ENCODE results near the gene STAT3. TPM values are rescaled to one million over a fixed set of nuclear protein-coding genes. Genes with fewer than 3 reads are reported as not detected.

The STAT3 gene
- total and polyA plus RNA-seq, 9 of the 15 experiments (the other 6 are each of a cell fraction or from before 2014, with no cell fraction given): 90.0 to 179 (median 114) TPM

DNA sequence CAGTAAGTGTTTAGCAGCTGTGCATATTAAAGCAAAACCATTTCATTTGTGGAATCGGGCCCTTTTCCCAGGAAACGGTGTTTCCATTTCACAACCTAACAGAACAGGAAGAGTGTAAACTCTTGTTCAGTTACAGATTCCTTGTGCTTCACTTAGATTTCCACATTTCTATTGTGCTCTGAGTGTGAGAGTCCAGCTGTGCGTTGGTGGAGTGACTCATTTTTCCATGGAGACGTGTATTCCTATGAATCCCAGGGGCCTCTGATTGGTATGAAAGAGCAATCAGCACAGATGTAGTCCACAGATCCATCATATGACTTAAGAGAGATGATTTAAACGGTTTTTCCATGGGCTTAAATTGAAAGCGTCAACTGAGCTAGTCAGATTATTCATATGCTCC, 48.1 kb upstream of the STAT3 start:
- CTCF ChIA-PET (ENCODE audit: low intra/inter-chr PET ratio): no interaction called here
- Histone ChIP-seq H3K9me1 (ENCODE audit: control insufficient read depth, insufficient read depth, low read length) (no peaks in the 10 kb centered on the region), H3K79me2 (ENCODE audit: control insufficient read depth, insufficient read depth, low read length) (no peaks in the 10 kb centered on the region), H3K9ac (ENCODE audit: insufficient read depth in 1 of 2, low read depth in 2 of 2, low read length in 2 of 2) (no peak overlapping the region), H3K27me3 (ENCODE audit: control insufficient read depth in 2 of 2, insufficient read depth in 2 of 2, low read length in 2 of 2) (no peaks in the 10 kb centered on the region), H3K9me3 (replicated peaks; ENCODE audit: control insufficient read depth, insufficient read depth, low read depth, low read length) (no peaks in the 10 kb centered on the region), H3K4me2 (ENCODE audit: insufficient read depth, low read length) (no peak overlapping the region), H2AFZ (ENCODE audit: low read depth, low read length) (peak overlapping the region; percentile 44), H3K36me3 (ENCODE audit: control insufficient read depth, insufficient read depth, low read length) (no peaks in the 10 kb centered on the region), H3K4me3 (no peak overlapping the region), H4K20me1 (replicated peaks; ENCODE audit: control insufficient read depth, insufficient read depth, low read length) (no peaks in the 10 kb centered on the region), H3K27ac (ENCODE audit: extremely low read depth, low read depth, low read length) (no peak overlapping the region), H3K4me1 (replicated peaks in 1 of 2; ENCODE audit: control insufficient read depth in 2 of 2, insufficient read depth in 2 of 2, low read length in 2 of 2) (no peaks in the 10 kb centered on the region; a peak in 1 of 5 replicates)
- no TSS peak for BruUV-seq (replicated peaks)
- TF ChIP-seq, protein P1, sequence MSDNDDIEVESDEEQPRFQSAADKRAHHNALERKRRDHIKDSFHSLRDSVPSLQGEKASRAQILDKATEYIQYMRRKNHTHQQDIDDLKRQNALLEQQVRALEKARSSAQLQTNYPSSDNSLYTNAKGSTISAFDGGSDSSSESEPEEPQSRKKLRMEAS (CRISPR knock-in tag; IDR thresholded peaks at IDR 0.05): no peak
- TF ChIP-seq TFAM (CRISPR knock-in tag; conservative IDR thresholded peaks at IDR 0.05) (no peak), ETV1 (tag; conservative IDR thresholded peaks at IDR 0.05; ENCODE audit: low read depth) (no peak), KDM5B (IDR thresholded peaks at IDR 0.05; ENCODE audit: insufficient replicate concordance, low read depth, low read length) (no peak), CTBP1 (IDR thresholded peaks at IDR 0.05; ENCODE audit: borderline replicate concordance) (no peak)
- TF ChIP-seq, protein P2, sequence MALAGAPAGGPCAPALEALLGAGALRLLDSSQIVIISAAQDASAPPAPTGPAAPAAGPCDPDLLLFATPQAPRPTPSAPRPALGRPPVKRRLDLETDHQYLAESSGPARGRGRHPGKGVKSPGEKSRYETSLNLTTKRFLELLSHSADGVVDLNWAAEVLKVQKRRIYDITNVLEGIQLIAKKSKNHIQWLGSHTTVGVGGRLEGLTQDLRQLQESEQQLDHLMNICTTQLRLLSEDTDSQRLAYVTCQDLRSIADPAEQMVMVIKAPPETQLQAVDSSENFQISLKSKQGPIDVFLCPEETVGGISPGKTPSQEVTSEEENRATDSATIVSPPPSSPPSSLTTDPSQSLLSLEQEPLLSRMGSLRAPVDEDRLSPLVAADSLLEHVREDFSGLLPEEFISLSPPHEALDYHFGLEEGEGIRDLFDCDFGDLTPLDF (CRISPR knock-in tag; IDR thresholded peaks at IDR 0.05): no peak
- TF ChIP-seq, protein P3, sequence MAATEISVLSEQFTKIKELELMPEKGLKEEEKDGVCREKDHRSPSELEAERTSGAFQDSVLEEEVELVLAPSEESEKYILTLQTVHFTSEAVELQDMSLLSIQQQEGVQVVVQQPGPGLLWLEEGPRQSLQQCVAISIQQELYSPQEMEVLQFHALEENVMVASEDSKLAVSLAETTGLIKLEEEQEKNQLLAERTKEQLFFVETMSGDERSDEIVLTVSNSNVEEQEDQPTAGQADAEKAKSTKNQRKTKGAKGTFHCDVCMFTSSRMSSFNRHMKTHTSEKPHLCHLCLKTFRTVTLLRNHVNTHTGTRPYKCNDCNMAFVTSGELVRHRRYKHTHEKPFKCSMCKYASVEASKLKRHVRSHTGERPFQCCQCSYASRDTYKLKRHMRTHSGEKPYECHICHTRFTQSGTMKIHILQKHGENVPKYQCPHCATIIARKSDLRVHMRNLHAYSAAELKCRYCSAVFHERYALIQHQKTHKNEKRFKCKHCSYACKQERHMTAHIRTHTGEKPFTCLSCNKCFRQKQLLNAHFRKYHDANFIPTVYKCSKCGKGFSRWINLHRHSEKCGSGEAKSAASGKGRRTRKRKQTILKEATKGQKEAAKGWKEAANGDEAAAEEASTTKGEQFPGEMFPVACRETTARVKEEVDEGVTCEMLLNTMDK (IDR thresholded peaks at IDR 0.05; ENCODE audit: borderline replicate concordance, insufficient read depth, low read depth, low read length, poor library complexity, severe bottlenecking): no peak
- FAIRE-seq (no peak), ATAC-seq (no peak), DNase-seq (ENCODE audit: extremely low read depth in 1 of 4, low spot score in 3 of 4) (peak in 1 of 4 experiments; percentile 10)
- in situ Hi-C loops (cut with MboI): no loop called here
- POLR2A ChIA-PET: interaction anchor here (1.9 kb wide), 1 partner anchor 13 kb away, joined by 7 read pairs; the partner anchor contains the start of gene CAVIN1
- intact Hi-C loops (cut with micrococcal nuclease): no loop called here
- 52% methylated on average over 6 of the region's 6 CpGs for WGBS (ENCODE audit: insufficient coverage, low coverage, missing lambda C conversion rate)
